IPS DF 4.7 (cell line): ENCODE data around the gene SPX.

Experiments
- DNase-seq: peaks from one replicate; pipeline ENCODE4 v3.0.0-alpha.2; 2013; ENCODE audit warnings: low spot score; ENCODE audit errors: extremely low read depth

The SPX gene, protein sequence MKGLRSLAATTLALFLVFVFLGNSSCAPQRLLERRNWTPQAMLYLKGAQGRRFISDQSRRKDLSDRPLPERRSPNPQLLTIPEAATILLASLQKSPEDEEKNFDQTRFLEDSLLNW

DNA sequence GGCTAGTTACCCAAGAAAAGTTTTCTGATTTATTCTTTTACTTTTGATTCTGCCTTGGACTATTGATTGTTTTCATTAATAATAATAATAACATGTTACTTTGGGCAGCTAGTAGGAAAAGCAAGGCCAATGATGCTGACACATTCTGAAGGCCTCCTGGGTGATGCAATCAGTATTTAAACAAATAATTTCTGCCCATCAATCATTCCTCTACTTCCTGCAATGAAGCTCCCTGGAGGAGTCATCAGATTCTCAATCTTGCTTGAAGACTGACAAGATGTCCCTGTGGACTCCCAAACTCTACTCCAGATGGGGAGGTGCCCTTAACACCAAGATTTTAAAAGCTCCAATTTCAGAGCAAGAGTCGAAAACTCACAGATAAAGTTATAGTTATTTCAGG, at the start of gene SPX:
SPX (plus strand) TSS at position 244 of the 400 bp plus-strand sequence. CDS start 177 bp downstream, outside the sequence.
- DNase-seq, result no peak

DNA sequence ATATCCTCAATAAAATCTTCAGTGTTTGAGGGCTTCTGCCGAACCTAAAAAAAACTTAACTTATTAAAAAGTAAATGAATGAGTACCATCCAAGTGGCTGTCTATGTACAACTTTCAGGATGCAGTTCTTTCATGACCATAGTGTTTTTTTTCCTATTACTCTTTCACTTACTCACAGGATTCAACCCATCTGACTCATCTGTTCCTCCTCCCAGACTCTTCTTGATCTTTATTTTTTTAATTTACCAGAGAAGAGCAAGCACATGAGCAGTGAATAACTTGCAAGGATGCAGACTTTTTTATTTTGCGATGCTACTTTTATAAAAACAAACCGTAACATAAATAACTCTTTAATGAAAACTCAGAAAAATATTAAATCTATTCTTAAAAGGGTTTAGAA, 49.1 kb upstream of the SPX start:
- DNase-seq, result no peak

DNA sequence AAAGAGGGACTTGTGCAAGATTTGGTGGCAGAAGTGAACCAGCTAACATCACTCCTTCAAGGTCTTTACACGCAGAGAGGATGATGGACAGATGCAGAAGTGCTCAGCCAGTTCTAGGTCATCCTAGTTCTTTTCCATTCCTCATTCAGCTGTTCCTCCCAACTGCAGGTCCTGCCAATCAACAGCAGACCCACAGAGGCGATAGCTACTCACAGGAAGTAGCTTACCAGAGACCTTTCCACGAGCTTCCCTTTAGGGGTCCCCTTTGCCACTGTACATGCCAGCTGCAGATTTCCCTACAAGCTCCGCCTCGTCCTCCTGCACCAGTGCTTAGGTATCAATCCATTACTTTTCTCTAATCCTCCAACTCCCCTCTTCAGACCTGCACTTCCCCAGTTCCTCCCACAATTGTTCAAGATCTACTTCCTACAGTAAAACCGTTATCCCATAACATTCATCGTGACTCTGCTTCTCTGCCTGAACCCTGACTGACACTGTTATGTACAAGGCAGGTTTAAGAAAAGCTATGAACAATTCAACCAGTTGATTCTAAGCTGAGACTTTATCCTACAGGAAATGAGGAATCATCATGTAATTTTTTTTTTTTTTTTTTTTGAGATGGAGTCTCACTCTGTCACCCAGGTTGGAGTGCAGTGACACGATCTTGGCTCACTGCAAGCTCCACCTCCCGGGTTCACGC, 47.2 kb upstream of the SPX start:
- no peak for DNase-seq

DNA sequence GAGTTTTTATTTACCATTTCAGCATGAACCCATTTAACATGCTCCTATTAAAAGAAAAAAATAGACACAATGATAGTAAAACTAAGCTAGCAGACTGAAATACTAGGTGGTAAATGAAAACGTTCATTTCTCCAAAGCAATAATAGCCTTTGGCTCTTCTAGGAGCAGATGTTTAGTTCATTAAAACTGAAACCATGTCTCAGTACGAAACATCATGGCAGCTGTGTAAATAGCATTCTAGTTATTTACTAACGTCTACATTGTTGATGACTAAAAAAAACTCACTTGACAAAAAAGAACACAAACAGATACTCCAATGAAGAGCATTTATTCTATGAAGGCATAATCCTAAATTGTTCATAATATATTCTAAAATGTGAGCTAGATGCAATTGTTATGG, 42.6 kb upstream of the SPX start:
- no peak for DNase-seq

DNA sequence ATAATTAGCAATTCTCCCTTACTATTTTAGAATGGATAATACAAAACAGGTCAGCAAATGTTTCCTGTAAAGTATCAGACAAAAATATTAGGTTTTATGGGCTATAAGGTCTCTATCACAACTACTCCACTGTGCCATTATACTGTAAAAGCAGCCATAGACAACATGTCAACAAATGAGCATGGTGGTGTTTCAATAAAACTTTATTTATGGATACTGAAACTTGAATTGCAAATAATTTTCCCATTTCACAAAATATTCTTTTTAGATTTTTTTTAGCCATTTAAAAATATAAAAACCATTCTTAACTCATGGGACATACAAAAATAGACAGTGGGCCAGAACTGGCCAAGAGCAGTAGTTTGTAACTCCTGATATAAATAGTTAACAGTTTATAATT, 40.1 kb upstream of the SPX start:
- no peak for DNase-seq

DNA sequence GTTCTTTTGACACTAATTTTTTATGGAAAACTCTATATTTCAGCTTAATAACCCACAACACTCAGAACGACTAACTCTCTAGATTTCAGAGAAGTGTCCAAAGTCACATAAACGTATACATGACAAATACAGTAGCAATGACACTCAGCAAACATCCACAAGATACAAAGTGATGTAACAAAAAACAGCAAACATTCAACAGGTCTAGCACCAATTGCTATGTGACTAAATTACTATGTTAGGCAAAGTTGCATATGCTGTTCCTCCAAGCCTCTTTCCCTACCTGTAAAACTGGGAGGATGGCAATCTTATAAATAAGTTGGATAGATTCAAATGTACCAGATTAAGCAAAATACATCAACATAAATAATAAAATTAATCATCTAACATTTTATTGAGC, 26.3 kb upstream of the SPX start:
- DNase-seq, result no peak

DNA sequence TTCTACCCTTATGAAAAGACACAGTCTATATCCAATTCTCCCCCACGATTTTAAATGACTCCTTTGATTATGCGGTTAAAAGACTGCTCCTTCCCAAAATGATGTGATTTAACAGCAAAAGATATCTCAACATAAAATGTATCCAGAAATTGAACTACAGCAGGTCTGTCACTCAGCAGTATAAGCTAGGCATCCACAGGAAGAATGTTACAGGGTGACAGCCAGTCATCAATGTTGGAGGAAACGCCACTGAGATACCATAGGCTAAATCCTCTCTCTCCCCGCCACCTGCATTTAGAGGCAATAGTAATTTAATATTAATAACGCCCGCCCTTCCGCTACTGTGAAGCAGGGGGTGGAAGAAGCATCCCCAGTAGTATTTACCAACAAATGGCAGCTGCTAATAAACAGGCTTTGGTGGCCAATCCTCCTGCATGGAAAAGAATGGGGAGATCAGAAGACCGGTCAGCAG, 25.3 kb upstream of the SPX start:
- no peak for DNase-seq

DNA sequence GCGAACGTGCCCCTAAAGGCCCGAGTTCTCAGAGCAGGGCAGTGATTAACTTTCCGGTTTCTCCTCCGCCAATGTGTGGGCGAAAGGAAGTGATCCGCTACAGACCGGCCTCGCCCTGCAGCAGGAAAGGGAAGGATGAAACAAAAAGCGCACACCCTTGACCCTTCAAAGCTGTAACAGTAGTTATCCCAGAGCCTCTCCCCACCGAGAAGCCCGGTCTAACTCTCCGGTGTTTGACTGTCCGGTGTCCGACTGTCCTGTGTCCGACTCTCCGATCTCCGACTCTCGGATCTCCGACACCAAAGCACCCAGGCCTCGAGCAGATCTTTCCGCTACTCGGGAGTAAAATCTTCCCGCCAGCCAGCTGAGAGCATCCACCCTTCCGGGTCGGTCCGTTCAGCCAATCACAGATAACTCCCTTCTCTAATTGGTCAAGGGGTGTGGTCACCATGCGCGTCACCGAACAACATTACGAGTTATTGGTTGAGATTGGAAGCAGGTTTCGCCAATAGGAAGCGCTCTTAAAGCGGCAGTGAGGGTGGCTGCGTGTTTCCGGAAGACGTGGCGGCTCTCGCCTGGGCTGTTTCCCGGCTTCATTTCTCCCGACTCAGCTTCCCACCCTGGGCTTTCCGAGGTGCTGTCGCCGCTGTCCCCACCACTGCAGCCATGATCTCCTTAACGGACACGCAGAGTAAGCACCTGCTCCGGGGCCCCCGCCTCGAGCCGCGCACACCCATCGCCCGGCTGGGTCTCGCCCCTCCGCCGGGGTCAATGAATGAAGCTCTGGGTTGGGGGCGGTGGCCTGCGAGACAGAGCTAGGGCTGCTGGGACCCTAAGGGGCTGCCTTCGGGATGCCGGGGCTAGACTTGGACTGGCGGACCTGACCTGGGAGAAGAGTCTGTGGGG, 24.6 kb upstream of the SPX start, which contains the start of the genes GOLT1B and RECQL:
GOLT1B (plus strand) TSS at position 532 of the 906 bp plus-strand sequence; CDS start at position 667, 135 bp downstream.
RECQL (minus strand) TSS at position 378 of the 906 bp plus-strand sequence. CDS start 2,065 bp downstream, outside the sequence.
- DNase-seq, result peak; percentile 96

DNA sequence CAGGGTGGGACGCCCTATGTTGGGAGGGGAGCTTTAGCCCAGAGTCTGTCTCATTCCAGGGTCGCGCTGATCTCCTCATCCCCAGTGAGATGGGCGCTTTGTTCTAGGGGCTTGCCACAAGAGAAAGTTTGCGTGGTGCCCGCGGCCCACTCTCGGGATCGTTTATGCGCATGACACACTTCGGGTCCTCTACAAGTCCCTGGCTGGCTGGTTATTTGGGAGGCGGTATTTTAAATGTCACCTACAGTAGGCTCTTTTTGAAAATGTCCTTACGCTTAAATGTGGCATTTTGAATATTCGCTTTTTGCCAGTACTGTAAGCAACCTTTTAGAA, 24.0 kb upstream of the SPX start:
- no peak for DNase-seq

DNA sequence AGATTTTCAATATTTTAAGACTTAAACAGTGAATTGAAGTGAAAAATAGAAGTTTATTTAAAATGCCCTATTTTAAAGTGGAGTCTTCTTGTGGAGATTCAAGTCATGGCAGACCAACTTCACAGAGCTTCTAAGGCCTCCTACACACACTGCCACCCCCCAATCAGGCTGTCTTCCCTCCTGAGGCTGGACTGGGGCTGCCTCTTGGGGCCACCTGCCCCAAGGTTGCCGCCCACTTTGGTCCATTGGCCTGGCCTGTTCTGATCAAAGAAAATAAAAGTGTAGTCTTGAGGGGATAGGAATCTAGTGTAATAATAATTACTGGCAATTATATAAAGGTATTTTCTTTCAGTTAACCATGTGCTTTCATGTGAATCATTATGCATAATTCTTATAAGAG, 23.2 kb upstream of the SPX start:
- DNase-seq, result no peak

DNA sequence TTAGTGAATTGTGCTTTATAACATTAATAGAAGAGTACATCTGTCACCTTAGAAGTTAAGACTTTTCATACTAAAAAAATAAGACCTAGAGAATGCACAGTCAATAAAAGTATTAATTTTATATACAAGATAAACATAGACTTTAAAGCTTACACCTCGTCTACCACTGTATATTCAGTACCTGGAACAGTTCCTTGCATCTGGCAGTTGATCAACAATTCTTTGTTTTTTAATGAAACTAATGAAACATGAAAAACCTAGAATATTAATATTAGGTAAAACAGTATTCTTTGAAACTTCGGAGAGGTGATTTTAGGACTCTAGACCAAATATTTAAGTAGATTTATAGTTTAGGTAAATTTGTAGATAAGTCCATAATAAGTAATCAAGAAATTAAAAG, 20.2 kb upstream of the SPX start:
- no peak for DNase-seq

DNA sequence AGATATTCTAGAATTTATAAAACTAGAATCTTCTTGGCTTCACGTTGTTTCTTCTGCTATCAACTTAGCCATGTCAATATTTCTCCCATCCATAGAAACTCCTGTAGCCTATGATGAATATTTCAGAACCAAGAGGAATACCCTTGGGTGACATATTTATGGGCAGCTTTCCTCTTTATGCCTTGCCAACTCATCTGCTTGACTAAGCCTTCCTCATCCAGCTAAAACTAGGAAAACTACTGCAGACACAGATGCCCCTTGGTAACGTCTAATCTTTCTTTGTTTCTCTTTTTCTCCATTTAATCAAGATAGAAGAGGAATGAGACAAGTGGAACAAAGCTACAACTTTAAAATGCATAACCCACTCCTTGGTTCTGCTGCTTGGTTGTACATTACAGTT, 18.2 kb upstream of the SPX start:
- no peak for DNase-seq

DNA sequence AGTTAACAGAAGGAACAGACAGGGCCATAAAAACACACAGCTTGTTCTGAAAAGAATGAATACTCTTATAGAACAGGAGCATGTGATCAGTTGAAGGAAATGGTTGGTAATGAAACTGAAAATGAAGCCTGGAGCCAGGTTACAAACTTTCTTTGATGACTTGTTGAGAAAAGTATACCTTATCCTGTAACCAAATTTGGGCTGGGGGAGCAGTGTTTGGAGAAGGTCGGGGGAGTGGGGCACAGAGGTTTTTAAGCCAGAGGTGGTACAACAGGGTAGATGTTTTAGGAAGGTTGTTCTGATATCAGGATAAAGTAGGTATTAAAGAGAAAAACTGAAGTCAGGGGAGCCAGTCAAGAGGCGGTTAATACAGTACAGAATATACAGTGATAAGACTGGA, 16.3 kb upstream of the SPX start:
- no peak for DNase-seq

DNA sequence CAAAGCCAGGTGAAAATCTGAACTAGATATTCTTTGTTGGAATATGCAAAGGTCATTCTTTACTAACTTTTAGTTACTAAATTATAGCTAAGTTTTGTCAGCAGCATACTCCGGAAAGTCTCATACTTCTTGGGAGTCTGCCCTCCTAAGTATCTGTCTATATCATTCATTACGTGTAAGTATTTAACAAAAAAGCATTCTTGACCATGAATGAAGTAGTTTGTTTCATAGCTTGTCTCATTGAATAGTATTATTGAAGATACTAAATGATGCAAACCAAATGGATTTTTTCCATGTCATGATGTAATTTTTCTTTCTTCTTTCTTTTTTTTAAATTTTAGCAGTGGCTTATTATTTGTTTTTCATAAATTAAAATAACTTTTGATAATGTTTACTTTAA, 9.8 kb upstream of the SPX start:
- no peak for DNase-seq

DNA sequence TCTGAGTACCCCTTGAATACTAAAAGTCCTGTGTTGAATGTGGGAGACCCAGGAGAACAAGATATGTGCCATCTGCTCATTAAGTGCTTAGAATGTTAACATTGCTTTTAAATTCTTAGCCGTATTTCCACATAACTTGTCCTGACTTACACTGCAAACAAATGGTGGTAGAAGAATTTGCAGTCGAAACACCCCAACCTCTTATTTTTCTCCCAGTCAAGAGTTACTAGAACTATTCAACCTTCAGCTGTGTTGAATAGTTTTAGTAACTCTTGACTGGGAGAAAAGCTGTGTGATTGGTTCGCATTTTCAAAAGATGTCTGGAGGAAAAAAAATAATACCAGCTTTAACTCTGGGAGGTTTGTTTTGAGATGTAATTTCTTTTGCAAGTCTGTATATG, 7.6 kb upstream of the SPX start:
- no peak for DNase-seq

DNA sequence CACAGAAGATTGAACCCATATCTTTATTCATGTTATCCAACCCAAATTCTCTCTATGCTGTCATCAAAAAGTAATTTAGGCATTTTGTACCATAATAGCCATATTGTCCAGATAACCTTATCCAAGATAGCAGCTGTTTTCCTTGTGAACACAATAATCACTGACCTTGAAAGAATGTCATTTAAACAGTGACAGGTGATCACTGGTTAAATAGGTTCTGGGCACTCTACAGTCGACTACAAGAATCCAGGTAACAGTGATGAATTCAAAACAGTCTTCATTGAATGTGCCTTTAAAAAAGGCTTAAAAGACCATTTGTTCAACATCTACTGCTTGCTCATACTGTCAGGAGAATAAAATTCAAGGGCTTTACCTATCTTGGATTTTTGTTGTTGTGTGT, 4.6 kb upstream of the SPX start:
- no peak for DNase-seq

DNA sequence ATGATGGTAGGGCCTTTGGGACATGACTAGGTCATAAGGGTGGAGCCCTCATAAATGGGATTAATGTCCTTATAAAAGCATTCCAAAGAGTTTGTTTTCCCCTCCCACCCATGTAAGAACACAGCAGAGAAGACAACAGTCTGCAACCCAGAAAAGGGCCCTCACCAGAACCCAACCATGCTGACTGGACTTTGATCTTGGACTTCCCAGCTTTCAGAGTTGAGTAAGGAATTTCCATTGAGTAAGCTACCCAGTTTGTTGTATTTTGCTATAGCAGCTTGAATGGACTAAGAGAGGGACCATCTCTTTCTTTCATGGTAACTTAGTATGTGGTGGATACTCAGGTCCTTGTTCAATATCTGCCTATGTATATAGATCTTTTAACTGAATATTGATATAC, 2.9 kb upstream of the SPX start:
- no peak for DNase-seq

DNA sequence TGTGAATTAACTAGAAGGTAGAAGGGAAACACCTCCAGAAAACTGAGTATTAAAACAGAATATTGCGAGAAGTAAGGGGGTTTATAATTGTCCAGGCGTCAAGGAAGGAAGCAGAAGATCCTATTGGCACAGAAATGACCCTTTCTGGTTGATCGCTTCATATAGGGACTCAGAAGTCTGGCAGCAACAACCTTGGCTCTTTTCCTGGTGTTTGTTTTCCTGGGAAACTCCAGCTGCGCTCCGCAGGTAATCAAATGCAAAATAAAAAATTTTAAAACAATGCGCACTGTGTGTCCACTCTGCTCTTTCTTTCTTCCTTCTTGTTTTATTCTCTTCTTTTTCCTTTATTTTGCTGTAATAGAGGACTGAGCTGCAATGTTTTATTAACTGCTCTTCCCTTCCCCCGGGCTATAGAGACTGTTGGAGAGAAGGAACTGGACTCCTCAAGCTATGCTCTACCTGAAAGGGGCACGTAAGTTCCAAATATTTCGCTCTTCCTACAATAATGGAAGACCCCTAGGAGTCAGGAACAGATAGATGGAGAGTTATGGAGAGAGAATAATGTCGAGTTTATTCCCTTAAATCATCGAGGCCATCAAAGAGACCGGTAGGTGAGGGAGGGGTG, 737 bp downstream of the SPX start:
- no peak for DNase-seq

DNA sequence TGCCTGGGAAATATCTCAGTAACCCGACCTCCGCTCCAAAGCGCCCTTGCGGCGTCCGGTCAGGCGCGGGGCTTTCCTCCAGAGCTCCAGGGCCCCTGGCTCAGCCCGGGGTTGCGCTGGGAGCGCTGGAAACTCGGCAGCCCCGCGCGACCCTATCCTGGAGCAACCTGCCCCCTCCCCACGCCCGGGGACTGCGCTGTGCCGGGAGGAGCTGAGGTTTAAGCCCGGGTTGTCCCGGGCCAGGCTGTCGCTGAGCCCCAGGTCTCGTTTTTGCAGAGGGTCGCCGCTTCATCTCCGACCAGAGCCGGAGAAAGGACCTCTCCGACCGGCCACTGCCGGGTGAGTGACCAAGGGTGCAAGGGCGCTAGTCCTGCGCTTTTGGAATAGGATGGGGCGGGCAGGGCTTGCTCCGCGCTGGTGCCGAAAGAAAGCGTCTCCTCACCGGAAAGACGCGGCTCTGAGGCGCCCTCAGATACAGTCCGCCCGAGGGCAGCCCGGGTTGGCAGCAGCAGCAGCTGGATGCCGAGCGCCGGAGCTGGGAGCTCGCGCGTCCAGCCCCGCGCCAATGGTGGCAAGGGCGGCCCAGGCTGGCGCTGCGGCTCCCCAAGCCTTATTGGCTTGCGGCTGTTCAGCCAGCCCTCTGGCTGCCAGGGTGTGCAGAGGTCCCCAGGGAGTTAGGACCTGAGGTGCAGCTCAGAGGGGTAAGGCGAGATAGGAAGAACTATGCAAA, 1.5 kb downstream of the SPX start:
- DNase-seq, result no peak

DNA sequence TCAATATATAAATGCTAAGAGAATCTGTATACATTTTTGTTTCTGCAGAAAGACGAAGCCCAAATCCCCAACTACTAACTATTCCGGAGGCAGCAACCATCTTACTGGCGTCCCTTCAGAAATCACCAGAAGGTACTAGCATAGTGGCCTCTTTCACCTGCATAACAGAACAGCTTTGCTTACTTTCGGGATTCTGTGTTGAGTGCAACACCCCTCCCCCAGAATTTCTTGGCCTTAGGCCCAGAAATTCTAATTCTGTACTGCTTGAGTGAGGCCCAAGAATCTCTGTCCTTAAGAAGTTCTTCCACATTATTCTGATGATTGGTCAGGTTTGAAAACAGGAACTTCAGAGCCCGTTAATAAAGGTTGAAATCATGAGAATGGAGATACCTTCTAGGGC, 2.9 kb downstream of the SPX start:
- DNase-seq, result no peak

DNA sequence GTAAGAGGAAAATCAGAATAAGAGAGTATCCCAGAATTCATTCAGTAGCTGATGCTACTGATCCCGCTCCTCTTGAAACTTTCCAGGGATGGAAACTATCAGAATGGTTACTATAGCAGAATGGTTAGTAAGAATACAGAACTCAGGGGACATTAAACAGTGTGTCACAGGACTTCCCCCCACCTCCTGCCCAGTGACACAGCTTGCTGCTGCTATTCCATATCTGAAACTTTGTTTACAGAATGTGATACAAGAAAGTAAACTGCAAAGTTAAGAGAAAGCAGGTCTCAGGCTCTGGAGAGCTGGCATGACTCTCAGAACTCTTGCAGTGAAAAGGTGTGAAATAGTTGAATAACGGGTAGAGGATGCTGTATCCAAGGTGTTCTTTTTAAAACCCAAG, 3.4 kb downstream of the SPX start:
- no peak for DNase-seq
